GM19455 (cell line): Measurements from ENCODE around the gene LRRC25.

ENCODE experiments used
- ATAC-seq: cut with Tn5 transposase; IDR thresholded peaks from one replicate; pipeline ENCODE4 v1.9.1; 2021; ENCODE audit not compliant: unreplicated experiment

LRRC25 gene

GRCh38 chr19:18424890-18425514 lies 27.6 kb upstream of the LRRC25 start:
- no peak for ATAC-seq

GRCh38 chr19:18424122-18424889 lies 26.9 kb upstream of the LRRC25 start:
- ATAC-seq = no peak

GRCh38 chr19:18423258-18424020 lies 26.0 kb upstream of the LRRC25 start:
- no peak for ATAC-seq

- ATAC-seq = no peak
Observed at GRCh38 chr19:18422530-18423191, 25.2 kb upstream of the LRRC25 start.

GRCh38 chr19:18421371-18421959 lies 24.0 kb upstream of the LRRC25 start:
- ATAC-seq = no peak

GRCh38 chr19:18420930-18421329 lies 23.5 kb upstream of the LRRC25 start:
- no peak for ATAC-seq

- ATAC-seq = no peak
Observed at GRCh38 chr19:18419699-18420460, 22.5 kb upstream of the LRRC25 start.

- peak; percentile 33 for ATAC-seq
Observed at GRCh38 chr19:18419195-18419698, 21.8 kb upstream of the LRRC25 start, which contains the start of gene SSBP4. TSS of gene SSBP4 (plus strand) at chr19:18419398. CDS start at chr19:18419649, 251 bp downstream.

- no peak for ATAC-seq
Observed at GRCh38 chr19:18418483-18419194, 21.2 kb upstream of the LRRC25 start.

- ATAC-seq = no peak
Observed at GRCh38 chr19:18418029-18418482, 20.6 kb upstream of the LRRC25 start.

GRCh38 chr19:18417250-18418028 lies 20.0 kb upstream of the LRRC25 start:
- no peak for ATAC-seq

- no peak for ATAC-seq
Observed at GRCh38 chr19:18416778-18417249, 19.4 kb upstream of the LRRC25 start.

GRCh38 chr19:18415178-18415867 lies 17.9 kb upstream of the LRRC25 start:
- no peak for ATAC-seq

GRCh38 chr19:18414504-18415177 lies 17.2 kb upstream of the LRRC25 start:
- ATAC-seq = no peak

- no peak for ATAC-seq
Observed at GRCh38 chr19:18412610-18413239, 15.3 kb upstream of the LRRC25 start.

- no peak for ATAC-seq
Observed at GRCh38 chr19:18408053-18408476, 10.6 kb upstream of the LRRC25 start.

GRCh38 chr19:18406749-18407148 lies 9.3 kb upstream of the LRRC25 start:
- ATAC-seq = no peak
